GM12874 (cell line): ENCODE data around the gene DHX57.

Source experiments
- TF ChIP-seq, protein P1 (sequence below): IDR thresholded peaks from 2 replicates; pipeline ENCODE4 v1.5.1; 2011; ENCODE audit warnings: low read depth, mild to moderate bottlenecking, control low read depth, low read length, moderate library complexity; ENCODE audit not compliant: insufficient read depth

The DHX57 gene

DNA sequence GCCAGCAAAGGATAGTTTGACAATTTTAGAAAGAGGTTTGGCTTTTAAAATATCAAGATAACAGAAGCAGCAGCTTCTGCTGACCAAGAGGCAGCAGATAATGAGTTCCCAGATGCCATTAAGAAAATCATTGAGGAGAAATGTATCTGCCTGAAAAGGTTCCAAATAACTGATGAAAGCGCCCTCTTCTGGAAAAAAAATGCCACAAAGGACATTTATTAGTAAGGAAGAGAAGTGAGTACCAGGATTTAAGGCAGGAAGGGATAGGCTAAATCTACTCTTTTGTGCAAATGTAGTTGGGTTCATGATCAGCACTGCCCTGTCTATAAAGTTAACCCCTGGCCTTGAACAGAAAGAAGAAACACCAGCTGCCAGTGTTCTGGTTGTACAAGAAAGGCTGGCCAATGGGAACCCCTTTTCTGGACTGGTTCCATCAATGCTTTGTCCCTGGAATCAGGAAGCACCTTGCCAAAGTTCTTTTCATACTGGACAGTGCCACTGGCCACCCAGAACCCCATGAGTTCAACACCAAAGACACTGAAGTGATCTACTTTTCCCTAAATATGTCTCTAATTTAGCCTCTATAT, 40.6 kb downstream of the DHX57 start:
- TF ChIP-seq, protein P1, sequence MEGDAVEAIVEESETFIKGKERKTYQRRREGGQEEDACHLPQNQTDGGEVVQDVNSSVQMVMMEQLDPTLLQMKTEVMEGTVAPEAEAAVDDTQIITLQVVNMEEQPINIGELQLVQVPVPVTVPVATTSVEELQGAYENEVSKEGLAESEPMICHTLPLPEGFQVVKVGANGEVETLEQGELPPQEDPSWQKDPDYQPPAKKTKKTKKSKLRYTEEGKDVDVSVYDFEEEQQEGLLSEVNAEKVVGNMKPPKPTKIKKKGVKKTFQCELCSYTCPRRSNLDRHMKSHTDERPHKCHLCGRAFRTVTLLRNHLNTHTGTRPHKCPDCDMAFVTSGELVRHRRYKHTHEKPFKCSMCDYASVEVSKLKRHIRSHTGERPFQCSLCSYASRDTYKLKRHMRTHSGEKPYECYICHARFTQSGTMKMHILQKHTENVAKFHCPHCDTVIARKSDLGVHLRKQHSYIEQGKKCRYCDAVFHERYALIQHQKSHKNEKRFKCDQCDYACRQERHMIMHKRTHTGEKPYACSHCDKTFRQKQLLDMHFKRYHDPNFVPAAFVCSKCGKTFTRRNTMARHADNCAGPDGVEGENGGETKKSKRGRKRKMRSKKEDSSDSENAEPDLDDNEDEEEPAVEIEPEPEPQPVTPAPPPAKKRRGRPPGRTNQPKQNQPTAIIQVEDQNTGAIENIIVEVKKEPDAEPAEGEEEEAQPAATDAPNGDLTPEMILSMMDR, result no peak

DNA sequence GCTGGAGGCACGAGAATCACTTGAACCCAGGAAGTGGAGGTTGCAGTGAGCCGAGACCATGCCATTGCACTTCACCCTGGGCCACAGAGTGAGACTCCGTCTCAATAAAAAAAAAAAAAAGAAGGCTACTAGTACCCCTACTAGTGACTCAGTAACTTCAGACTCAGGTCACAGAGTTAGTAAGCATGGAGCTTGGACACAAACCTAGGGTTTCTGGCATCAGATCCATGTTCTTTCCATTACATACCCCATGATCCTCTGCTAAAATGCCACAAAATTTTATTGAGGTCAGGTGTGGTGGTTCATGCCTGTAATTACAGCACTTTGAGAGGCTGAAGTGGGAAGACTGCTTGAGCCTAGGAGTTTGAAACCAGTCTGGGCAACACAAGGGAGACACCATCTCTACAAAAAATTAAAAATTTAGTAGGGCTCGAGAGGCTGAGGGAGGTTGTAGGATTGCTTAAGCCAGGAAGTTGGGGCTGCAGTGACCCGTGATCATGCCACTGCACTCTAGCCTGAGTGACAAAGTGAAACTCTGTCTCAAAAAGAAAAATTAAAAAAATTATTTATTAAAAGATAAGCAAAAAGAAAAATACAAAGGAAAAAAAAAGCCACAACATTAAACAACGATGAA, 45.1 kb downstream of the DHX57 start:
- TF ChIP-seq, protein P1, result no peak

DNA sequence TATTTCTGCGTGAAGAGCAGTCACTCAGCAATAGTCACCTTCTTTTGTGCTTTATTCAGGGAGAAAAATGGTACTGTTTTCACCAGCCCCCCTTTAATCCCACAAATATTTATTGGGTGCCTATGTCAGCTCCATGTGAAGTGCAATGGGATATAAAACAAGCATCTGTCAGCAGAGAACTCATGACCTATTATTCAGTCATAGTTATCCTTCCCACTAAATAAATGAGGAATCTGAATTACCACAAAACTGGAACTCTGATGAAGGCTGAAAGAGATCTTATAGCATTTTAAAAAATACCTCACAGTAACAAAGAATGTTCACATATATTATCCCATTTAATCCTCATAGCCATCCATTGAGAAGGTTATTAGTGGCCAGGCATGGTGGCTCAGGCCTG, 45.8 kb downstream of the DHX57 start:
- TF ChIP-seq, protein P1, result no peak

DNA sequence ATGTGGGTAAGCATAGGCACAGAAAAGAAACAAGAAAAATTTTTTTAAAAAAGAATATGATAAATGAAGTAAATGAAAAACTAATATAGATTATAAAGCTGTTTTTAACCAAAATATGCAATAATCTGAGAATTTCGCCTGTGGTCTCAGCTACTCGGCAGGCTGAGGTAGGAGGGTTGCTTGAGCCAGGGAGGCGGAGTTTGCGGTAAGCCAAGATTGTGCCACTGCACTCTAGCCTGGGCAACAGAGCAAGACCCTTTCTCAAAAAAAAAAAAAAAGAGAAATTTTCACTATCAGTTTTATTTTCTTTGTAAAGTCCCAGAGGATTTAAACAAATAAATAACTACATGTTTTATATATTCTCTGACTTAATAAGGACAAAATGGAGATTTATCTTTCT, 47.3 kb downstream of the DHX57 start:
- TF ChIP-seq, protein P1, result no peak

DNA sequence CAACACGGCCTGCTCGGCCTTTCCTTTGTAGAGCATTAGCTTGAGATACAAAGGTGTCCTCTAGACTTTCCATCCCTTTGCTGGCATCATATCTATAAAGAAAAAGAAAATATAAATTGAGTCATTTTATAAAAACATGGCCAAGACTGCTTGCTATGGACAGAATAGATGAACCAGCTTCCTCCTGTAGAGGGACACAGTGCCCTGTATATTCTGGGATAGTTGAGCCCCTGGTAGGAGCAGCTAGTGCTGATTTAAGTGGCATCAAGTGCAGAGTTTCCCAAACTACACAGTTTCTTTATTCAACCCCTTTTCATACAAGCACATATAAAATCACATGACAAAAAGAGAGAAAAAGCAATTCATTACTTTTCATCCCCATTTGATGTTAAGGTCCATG, 49.8 kb downstream of the DHX57 start:
- TF ChIP-seq, protein P1, result no peak

DNA sequence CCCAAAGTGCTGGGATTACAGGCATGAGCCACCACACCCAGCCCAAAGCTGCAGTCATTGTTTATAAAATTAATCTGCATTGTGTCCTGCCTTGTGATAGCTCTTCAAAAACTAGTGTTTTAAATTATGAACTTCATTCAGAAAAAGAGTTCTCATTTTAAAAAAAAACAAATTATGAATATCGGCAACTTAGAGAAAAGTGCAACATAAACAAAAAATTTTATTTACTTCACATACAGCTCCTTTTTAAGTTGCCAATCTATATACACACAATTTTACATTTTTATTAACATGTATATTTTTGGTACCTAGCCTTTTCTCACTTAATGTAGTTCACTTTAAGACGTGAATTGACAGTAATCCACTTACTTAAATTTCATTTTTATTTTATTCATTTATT, 50.8 kb downstream of the DHX57 start:
- TF ChIP-seq, protein P1, result no peak

DNA sequence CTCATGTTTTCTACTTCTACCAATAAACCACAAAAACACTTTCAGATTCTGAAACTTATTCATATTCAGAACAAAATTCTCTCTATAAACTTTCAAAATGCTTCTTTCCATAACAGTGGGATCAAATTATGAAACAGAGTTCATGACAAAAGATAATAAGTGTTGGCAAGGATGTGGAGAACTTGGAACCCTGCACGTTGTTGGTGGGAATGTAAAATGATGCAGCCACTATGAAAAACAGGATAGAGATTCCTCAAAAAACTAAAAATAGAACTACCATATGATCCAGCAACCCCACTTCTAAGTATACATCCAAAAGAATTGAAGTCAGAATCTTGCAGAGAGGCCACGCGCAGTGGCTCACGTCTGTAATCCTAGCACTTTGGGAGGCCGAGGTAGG, 52.3 kb downstream of the DHX57 start:
- TF ChIP-seq, protein P1, result no peak
